Measurements from ENCODE around the gene API5. TPM values are rescaled to one million over a fixed set of nuclear protein-coding genes. Genes with fewer than 3 reads are reported as not detected.

API5 gene
- polyA plus RNA-seq, 1 donor: 42.7 TPM

DNA sequence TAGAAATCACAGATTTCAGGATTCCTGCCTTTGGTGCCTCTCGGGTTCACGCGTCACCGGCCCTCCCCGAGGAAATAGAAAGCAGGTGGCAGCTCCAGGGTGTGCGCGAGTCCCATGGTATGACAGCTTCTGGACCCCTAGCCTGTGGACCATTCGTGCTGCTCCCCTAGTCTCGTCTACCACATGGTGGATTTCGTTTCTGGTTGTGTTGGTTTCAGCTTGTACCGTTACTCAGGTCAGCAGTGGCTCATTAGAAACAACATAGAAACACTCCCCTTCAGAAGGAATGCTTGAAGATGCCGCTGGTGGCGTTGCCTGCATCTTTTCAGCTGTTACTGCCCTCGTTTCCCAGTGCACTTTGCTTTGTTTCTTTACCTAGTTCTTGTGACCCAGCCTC, 47.6 kb downstream of the API5 start:
- DNase-seq (ENCODE audit: low read depth): no peak

DNA sequence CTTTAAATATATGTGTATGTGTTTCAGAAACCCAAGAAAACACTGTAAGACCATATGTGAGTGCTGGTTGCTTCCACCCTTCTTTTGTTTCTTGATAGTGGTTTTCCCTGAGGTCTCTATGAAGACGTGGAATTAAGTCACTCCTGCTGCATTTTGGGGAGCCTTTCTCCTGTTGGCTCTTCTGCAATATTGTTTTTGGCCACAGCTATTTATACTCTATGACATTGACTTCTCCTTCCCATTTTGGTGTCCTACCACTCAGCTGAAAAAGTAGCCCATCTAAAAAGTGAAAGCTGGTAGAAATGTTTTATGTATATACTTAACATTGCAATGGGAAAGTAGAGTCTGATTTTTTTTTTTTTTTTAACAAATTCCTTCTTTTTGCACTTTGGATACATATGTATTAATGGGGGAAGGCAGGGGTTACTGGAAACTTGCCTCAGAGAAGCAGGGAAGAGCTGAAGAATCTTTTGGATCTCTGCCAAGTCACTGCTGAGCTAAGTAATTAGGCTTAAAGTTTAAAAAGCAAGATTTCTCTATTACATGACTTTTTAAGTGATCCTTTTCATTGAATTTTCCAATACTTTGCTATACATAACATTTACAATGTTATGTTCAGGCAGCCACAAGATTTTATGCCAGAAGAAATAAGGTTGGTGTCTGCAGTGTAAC, 48.7 kb downstream of the API5 start:
- DNase-seq (ENCODE audit: low read depth): no peak

DNA sequence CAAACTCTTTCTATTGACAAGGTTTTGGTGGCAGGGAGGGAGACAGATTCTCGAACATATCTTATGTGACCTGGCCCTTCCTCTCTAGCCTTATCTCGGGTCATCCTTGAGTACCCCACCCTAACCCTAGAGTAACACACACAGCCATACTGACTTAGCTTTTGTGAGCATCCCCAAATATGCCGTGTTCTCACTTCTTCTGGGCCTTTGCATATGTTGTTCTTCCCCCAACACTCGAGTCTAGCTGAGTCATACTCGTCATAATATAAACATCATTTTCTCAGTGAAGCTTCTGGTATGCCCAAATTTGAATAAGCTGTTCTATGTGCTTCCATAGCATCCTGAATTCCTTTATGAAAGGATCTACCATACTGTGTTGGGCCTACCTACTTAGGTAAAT, 54.9 kb downstream of the API5 start:
- DNase-seq (ENCODE audit: low read depth): no peak

DNA sequence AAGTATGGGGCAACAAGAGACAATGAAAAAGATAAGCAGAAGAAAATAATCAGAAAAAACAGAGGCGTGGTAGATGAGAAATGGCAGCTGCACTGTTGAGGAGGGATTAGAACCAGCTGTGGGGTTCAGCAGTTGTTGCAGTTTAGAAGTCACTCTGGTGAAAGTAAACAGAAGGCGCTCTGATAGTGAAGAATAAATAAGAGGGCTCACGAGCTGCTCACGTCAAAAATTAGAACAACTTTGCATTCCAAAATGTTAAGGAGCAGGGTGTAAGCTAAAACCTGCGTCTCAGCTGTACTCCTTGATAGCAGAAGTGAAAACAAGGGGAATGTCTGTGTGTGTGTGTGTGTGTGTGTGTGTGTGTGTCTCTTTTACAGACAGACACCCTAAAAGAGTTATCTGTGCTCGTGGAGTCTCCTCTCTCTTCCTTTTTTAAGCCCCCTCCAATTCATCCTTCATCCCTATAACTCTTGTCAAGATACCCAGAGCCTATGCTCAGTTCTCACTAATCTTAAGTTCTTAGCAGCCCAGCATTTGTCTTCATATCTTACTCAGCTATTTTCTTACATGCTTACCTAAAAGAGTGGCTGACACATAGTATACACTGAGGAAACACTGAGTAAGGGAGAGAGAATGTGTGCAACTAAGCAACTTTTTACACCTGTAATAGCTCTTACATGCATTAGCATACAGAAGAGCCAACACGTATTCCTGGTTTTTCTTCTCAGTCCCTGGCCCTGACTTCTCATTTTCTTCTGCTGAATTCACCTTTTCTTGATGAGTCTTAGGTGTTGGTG, 55.8 kb downstream of the API5 start:
- DNase-seq (ENCODE audit: low read depth): no peak

DNA sequence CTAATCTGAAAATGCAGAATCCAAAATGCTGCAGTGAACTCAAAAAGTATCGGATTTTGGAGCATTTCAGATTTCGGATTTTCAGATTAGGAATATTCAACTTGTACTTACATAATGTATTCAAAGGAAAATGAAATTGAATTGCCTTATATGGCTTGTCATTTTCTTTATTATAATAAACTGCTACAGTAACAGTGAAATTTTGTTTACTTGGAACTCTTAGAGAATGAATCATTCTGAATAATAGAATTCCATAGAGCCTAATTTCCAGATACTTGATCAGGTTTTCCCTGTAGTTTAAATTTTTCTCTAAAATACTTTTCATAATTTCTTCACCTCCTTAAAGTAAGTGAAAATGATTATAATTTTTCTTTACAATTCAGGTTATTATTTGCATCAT, 64.3 kb downstream of the API5 start:
- no peak for DNase-seq (ENCODE audit: low read depth)

DNA sequence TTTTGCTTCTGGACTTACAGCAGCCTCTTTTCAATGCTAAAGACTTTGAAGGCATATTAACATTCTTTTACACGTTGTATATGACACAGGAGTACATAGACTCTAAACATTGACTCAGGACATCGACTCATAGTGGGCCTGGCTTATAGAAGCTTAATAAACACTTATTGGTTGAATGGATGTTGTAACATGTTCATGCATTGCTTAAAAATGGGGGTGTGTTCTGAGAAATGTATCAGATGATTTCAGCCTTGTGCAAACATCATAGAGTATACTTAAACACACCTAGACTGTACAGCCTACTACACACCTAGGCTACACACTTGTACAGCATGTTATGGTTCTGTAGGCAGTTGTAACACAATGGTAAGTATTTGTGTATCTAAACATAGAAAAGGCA, 64.8 kb downstream of the API5 start:
- DNase-seq (ENCODE audit: low read depth): no peak

DNA sequence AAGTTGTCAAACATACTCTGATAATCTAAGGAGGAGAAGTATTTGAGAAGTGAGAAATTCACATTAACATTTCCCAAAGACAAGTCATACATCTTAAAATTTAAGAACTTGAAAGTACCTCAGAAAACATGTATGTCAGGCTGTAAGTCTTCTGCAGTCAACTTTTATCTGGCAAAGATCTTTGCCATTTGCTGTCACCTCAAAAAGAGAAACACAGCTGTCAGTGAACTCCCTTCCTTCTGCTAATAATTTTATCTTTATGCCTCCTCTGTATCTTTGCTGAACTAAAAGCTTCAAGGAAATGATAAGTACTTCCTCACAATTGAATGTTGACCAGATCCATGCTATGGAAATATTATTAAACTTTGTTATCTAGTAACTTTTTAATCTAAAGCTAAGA, 65.6 kb downstream of the API5 start:
- no peak for DNase-seq (ENCODE audit: low read depth)

DNA sequence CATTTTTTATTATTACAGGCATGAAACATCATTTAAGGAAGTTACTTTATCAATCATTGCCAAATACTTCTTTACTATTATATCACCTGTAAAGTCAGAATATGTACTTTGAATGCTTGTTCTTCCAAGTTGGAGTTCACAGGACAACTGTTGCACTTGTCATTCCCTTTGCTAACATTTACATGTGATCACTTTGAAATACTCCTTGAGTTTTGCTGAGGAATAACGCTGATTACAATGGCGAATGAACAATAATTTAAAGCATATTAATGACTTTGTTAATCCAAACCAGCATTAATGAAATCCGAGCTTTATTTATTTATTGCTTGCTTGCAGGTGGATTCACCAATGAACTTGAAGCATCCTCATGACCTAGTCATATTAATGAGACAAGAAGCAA, 67.1 kb downstream of the API5 start:
- no peak for DNase-seq (ENCODE audit: low read depth)

DNA sequence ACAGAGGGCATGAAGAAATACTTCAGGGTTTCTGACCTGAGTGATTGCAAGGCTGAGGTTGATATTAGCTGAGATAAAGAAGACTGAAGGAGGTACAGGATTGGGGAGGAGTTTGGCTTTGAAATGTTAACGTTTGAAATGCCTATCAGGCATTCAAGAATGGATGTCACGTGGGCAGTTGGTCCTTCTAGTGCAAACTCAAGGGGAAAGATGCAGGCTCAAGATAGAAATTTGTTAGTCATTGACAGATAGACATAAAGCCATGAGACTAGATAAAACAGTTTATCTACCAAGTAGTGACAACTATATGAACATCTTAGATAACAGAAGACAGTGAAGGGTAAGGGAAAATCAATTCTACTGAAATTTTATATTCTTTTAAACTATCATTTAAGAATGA, 70.0 kb downstream of the API5 start:
- DNase-seq (ENCODE audit: low read depth): no peak

DNA sequence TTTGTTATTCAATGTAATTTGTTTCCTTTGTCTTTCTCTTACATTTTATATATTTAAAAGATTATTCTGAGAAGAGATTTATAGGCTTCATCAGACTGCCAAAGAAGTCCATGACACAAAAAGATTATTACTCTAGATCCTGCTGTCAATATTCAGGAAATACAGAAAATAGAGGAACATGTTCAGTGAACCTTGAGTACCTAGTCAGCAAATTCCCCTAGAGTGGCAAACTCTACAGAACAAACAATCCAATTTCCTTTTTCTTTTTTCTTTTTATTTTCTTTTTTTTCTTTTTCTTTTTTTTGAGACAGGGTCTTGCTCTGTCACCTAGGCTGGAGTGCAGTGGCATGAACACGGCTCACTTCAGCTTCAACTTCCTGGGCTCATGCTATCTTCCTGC, 70.8 kb downstream of the API5 start:
- no peak for DNase-seq (ENCODE audit: low read depth)

DNA sequence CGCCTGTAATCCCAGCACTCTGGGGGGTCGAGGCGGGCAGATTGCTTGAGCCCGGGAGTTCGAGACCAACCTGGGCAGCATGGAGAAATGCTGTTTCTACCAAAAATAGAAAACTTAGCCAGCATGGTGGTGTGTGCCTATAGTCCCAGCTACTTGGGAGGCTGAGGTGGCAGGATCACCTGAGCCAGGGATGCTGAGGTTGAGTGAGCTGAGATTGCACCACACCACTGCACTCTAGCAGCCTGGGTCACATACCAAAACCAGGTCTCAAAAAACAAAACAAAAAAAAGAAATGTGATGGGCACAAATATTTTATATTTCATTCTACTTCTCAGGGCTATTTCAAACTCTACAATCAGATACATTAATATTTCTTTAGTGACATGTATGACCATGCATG, 72.6 kb downstream of the API5 start:
- no peak for DNase-seq (ENCODE audit: low read depth)

DNA sequence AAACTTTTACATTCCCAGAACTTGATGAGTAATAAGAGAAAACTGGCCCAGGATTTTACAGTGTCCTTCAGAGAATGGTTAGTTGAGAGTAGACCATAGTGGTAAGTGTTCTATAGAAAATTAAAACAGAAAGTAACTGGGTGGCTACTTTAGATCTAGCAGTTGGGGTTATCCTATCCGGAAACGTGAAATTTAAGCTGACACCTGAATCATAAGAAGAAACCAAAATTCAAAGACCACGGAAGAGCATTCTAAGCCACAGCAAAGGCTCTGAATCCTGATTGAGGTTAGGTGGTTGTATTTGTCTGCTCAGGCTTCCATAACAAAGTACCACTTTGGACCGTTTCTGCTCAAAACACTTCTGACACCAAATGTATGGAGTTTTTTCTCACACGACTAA, 80.9 kb downstream of the API5 start:
- DNase-seq (ENCODE audit: low read depth): no peak

DNA sequence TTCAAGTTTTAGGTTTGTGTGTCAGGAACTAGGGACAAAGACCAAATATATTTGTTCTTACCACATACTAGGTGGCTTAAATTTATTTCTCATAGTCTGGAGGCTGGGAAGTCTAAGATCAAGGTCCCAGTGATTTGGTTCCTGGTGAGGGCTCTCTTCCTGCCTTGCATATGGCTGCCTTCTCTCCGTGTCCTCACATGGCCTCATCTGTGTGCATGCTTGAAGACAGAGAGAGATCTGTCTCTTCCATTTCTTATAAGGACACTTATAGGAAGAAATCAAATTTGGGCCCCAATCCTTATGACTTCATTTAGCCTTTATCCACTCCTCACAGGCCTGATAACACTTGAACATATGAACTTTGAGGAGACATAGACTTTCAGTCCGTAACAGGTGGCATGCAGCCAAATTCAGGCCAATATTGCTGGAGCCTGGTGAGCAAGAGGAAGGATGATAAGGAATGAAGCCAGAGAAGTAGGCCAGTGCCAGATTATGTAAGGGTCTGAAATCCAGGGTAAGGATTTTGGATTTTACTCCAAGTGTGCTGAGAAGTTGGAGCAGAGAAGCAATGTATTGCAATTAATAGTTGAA, 82.1 kb downstream of the API5 start:
- no peak for DNase-seq (ENCODE audit: low read depth)

Other genes with a start within 250 kb of the API5 start
- 66.0 TPM for gene TTC17, start 46.9 kb downstream of the API5 start, polyA plus RNA-seq (ENCODE audit: insufficient read length)

All from forelimb muscle (tissue), 1 donor.